GM18870 (cell line): ENCODE measurements around the gene COA3.

Source experiments
- ATAC-seq: cut with Tn5 transposase; IDR thresholded peaks from one replicate; pipeline ENCODE4 v1.9.1; 2021; ENCODE audit warnings: moderate library complexity; ENCODE audit not compliant: unreplicated experiment

Gene COA3

GRCh38 chr17:42818379-42818778, 19.9 kb upstream of the COA3 start:
- ATAC-seq, result no peak

GRCh38 chr17:42817866-42818265, 19.4 kb upstream of the COA3 start:
- no peak for ATAC-seq

- no peak for ATAC-seq
These were observed 16.3 kb upstream of the COA3 start for GRCh38 chr17:42814633-42815399.

GRCh38 chr17:42809250-42809649, 10.7 kb upstream of the COA3 start:
- ATAC-seq, result no peak

GRCh38 chr17:42806249-42806648, 7.7 kb upstream of the COA3 start:
- no peak for ATAC-seq

GRCh38 chr17:42804918-42805367, 6.4 kb upstream of the COA3 start:
- no peak for ATAC-seq

GRCh38 chr17:42803074-42803883, 4.8 kb upstream of the COA3 start:
- ATAC-seq, result no peak

GRCh38 chr17:42798011-42798382, 507 bp downstream of the COA3 start:
- ATAC-seq, result no peak

GRCh38 chr17:42797067-42798007, 1.2 kb downstream of the COA3 start:
- ATAC-seq, result no peak

GRCh38 chr17:42796066-42796758, 2.3 kb downstream of the COA3 start:
- ATAC-seq, result no peak

GRCh38 chr17:42795465-42795864, 3.0 kb downstream of the COA3 start:
- ATAC-seq, result no peak

- ATAC-seq, result no peak
These were observed 3.4 kb downstream of the COA3 start for GRCh38 chr17:42795061-42795460.

GRCh38 chr17:42792545-42792944, 6.0 kb downstream of the COA3 start:
- ATAC-seq, result no peak

GRCh38 chr17:42791948-42792347, 6.6 kb downstream of the COA3 start:
- ATAC-seq, result no peak

GRCh38 chr17:42787266-42787665, 11.2 kb downstream of the COA3 start:
- no peak for ATAC-seq

- no peak for ATAC-seq
These were observed 13.5 kb downstream of the COA3 start for GRCh38 chr17:42784811-42785592.

GRCh38 chr17:42784409-42784808, 14.1 kb downstream of the COA3 start:
- no peak for ATAC-seq

- ATAC-seq, result no peak
These were observed 14.7 kb downstream of the COA3 start for GRCh38 chr17:42783791-42784138.

- ATAC-seq, result no peak
These were observed 15.3 kb downstream of the COA3 start for GRCh38 chr17:42783062-42783790.
